Right forelimb (tissue), 1 donor: ENCODE measurements around the gene MICA.
"Not testable (repeated sequence)": the region's sequence is repeated elsewhere in the genome, so short reads cannot be mapped to it uniquely, and the experiment has no call there.

Experiments used
- DNase-seq: peaks from one replicate; pipeline ENCODE4 v3.0.0-alpha.2; 2018

The MICA gene

DNA sequence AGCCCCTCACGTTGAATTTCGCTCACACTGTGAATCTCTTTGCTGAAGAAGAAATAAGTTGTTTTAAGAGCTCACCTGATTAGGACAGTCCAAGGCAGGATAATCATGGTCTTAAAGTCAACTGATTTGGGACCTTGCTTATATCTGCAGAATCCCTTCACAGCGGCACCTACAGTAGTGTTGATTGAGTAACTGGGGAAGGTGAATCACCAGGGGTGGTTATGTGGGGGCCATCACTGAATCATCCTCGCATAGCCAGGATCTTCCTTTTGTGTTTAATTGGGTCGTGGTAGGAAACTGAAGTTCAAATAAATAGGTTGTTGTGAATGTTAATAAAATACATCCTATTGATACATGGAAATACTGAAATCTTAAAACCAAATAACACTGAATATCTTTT is 20.2 kb upstream of the MICA start:
- no peak for DNase-seq

DNA sequence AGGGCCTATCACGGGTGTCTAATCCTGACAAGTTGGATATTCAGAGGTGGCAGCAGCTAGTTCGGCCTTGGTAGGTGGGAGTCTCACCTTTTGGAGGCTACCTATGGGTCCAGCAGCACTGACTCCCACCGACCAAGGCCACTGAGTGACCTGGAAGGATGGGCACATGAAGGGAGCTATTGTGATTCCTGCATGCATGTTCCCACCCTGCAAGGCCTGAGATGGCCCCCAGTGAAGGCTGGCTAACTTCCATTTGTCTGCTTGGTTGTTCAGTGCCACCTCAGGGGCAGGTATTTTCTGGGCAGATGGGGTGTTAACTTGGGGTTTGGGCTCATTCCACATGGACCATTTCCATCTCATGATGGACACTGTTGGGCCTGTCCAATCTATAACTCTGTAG is 18.4 kb upstream of the MICA start:
- no peak for DNase-seq

DNA sequence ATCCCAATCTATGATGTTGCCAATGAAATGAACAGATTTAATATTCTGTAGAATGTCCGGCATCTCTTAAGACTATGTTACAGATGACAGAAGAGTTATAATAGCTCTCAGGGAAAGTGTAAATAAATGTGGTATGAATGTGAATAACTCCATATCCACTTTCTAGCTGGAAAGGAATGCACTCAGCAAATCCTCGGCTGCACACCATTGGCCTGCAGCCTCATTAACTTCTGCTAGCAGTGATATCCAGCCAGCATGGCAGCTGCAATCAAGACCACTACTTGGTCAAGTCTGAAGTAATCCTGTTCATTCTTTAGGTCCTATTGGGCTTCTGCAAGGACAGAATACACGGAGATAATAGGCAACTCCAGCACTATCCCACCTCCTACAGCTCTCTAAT is 17.3 kb upstream of the MICA start:
- DNase-seq = no peak

DNA sequence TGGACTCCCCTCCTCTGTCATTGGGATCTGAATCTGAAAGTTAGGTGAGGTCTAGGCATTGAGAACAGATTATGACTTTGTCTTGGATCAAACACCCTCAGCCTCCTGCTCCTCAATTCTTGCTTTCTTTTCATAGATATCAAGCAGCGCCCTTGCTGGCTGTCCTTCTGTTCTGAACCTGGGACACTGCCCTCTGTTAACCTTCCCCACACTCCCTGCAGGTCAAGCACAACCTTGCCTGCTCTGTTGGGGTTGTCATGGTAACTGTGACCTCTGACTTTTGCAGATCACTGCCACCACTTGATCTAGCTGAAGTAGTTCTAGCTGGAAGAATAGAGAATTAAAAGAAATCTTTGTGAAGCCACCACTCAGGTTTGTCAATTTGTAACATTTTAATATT is 16.4 kb upstream of the MICA start:
- DNase-seq = no peak

DNA sequence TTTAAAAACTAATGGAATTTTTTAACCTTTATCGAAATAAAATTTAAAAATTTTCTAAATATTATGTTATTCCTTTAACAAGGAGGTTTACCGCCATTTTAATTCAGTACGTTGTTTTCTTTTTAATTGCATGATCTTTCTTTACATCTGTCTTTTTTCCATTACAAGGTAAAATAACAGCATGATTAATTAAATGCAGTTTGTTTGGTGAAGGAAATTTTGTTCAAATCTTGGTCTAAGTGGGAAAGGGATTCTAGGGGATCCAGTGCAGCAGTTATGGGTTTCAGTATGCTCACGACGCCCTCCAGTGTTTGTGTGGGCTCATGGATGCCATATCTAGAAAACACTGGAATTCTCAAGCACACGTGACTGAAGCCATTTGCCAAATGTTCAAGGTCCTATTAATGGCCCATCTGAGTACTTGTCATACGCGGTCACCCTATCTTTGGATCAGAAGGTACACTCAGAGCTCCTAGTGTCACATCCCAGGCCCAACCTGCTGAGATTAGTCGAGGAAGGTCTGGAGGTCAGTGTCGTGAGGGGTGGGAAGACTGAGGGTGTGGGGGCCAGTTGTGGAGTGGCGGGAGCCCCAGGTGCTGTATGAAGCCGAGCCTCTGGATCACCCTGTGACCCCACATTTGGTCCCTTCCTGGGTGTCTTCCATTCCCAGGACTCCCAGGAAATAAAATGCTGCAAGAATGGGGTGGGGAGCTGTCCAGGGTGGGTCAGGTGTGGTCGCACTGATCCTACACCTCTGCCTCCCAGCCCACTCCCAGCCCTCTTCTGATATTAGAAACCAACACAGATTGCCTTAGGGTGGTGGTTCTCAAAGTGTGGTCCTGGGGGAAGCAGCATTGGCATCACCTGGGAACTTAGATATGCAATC is 14.2 kb upstream of the MICA start:
- DNase-seq = not testable (repeated sequence)

DNA sequence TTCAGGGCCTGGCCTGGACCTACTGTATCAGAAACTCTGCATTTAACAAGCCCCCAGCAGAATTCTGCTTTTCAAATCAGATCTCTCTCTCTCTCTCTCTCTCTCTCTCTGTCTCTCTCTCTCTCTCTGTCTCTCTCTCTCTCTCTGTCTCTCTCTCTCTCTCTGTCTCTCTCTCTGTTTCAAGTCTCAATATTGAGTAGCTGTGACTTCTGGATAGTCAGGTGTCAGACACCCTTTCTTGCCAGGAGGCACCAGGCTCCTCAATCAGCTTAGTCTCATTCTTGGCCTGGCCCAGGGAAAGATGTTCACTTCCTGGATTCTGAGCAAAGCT is 13.6 kb upstream of the MICA start:
- not testable (repeated sequence) for DNase-seq

DNA sequence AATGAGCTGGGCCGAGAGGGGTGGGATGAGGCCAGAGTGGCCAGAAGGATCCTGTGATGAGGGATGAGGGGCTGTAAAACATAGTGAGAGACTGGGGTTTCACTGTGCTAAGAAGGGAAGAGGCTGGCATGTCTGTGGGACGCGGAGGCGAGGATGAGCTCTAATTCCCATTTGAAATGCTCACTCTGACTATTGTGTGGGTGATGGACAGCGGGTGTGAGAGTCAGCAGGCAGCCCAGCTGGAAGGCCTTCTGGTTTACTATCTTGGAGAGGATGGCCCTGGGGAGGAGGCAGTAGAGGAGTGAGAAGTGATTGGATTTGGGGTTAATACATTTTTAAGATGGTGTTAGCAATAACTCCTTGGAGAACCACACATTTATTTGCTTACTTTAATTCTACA is 9.5 kb upstream of the MICA start:
- DNase-seq = no peak

DNA sequence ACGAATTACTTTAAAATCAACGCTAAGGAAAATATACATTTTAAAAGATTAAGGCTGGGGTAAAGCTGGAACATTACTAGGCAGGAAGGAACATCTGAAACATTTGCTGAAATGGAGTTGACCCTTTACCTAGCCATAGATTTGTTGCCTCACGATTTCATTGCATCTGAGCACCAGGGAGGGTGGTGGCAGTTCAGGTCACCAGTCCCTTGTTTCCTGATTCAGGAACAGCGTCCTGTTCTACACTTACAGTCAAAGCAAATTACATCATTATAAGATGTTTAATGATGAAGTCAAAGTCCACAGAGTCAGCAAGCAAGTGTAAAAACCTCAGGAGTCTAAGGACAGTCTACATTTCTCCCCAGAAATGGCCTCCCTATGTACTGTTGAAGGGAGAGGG is 9.0 kb upstream of the MICA start:
- DNase-seq = no peak

DNA sequence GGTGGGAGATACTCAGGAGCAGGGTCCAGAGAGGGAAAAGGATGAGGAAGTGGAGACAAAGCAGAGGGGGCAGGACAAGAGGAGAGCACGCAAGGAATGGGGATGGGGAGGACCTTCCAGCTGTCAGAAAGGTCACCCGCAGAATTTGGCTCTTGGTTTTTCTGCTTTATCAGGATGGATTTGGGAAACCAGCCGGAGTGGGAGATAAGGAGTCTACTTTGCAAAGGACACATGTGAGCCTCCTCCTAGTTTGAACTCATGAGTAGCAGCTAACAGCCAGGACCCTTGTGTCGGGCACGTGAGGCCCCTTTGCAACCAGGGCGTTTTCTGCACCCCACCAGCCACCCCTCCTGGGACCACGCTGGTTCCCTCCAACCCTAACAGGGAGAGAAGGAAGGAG is 7.6 kb upstream of the MICA start:
- DNase-seq = no peak

DNA sequence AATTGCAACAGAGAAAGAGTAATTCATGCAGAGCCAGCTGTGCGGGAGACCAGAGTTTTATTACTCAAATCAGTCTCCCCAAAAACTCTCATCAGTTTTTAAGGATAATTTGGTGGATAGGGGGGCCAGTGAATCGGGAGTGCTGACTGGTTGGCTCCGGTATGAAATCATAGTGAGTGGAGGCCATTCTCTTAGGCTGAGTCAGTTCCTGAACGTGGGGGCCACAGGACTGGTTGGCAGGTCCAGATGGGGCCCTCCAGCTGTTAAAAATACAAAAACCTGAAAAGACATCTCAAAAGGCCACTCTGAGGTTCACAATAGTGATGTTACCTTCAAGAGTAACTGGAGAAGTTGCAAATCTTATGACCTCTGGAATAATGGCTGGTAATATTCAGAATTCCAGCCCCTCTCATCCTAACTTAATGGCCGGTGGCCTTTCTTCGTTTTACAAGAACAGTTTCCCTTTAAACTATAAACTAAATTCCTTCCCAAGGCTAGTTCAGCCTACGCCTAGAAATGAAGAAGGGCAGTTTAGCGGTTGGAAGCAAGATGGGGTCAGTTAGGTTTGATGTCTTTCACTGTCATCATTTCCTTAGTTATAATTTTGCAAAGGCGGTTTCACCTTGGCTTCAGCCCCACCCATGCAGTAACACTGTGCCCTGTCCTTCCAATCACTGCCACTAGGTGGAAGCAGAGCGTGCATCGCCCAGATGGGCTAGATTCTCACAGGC is 6.8 kb upstream of the MICA start:
- peak; percentile 87 for DNase-seq

DNA sequence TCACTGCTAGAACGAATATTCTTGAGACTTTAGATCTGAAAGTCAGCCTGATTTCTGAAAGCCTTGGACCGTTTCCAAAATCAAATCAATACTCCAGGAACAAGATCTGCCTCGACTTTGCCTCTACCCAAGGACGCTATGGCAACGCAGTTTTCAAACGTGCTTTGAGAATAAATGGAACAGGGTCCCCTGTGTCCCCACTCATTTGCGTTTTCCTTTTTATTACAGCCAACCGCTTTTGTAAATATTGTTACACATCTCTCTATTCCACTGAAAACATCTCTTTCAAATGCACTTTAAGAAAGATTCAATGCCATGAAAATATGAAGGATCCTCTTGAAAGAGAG is 6.3 kb upstream of the MICA start:
- not testable (repeated sequence) for DNase-seq

DNA sequence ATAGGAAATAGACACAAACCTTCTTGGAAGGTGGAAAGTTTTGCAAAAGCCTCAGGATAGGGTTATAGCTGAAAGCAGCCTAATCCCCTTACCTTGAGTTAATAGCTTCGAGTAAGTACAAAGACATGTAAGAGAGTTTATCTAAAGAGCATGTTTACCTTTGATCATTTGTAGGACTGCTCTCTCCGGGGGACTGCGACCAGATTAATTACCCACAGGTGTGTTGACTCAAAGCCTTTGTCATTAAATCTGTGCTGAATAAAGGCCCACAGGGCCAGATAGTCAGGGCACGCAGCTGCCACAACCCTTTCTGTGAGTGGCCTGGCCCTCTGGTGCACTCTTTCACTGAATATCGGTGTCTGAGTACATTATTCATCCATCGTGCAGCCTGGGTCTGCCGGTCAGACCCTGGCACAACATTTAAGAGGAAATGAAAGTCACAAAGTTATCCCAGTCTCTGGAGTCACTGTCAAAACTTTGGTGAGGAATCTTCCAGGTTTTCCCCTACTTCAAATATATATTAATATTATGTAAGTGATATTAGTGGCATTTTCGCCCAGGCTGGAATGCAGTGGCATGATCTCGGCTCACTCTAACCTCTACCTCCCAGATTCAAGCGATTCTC is 5.4 kb upstream of the MICA start:
- DNase-seq = no peak

DNA sequence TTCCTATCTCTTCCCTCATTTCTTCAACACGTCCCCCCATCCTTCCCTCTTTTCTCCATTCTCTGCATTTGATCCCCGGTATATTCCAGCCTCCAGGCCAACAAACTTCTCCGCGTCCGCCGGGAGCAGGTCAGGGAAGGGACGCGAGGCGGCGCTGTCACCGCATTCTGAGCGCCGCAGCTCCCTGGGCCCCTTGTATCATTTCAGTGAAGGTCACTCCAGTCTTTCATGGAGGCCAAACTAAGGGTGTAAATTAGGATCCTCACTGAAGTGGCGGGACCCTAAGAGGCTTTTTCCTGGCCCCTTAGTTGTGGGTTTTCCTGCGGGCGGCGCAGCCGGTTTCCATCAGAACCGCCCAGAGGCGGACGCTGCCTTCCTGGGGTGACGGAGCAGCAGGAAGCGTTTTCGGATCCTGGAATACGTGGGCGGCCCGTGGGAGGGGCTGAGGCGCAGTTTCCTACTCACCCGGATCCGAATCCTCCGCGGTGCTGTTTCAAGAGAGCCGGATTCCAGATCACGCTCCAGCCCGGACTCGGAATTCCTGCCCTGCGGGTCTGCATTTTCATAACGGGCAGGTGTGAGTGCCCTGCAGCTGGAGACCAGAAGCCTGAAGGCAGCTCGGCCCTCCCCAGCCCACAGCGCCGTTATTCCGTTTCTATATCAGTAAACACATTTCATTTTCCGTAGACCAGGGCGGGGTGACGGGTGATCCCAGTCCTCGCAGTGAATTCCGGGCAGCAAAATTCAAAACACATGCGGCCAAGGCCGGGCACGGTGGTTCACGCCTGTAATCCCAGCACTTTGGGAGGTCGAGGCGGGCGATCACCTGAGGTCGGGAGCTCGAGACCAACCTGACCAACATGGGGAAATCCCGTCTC is 3.6 kb upstream of the MICA start:
- peak; percentile 95 for DNase-seq

DNA sequence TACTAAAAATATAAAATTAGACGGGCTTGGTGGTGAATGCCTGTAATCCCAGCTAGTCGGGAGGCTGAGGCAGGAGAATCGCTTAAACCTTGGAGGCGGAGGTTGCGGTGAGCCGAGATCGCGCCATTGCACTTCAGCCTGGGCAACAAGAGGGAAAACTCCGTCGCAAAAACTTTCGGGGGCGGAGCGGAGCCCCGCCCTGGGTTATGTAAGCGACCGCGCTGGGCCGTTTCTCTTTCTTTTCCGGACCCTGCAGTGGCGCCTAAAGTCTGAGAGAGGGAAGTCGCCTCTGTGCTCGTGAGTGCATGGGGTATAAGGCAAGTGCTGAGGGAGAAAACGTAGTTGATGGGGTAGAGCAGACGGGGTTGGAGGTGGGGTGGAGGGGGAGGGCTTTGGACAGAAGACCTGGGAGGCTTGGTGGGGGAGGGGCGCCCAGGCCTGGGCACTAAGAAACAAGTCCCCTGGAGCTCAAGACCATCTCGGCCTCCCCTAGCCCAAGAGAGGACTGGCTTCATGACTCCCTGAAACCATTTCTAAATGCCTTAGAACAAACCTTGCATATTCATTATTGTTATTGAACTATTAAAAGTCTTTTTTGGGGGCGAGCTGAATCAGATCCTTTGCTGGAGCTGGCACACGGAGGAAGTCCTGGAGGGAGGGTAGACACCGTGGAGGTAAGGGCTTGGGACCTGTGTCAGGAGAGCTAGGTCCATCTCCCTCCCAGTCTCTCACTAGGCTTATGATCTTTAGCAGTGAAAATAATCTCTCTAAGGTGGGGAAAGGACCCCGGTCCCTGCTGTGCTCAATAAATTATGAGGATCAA is 2.7 kb upstream of the MICA start:
- DNase-seq = peak; percentile 86

DNA sequence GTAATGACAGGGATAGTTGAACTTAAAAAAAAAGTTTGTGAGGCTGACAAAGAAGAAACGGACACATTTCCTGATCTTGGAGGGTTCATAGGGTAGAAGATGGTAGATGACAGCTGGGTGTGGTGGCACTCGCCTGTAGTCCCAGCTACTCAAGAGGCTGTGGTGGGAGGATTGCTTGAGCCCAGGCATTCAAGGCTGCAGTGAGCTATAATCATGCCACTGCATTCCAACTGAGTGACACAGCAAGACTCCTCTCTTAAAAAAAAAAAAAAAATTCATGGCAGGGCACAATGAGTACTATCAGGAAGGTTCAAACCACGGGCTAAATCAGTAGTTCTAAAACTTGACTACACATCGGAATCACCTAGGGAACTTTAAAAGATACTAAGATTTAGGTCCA is 2.0 kb upstream of the MICA start:
- no peak for DNase-seq

DNA sequence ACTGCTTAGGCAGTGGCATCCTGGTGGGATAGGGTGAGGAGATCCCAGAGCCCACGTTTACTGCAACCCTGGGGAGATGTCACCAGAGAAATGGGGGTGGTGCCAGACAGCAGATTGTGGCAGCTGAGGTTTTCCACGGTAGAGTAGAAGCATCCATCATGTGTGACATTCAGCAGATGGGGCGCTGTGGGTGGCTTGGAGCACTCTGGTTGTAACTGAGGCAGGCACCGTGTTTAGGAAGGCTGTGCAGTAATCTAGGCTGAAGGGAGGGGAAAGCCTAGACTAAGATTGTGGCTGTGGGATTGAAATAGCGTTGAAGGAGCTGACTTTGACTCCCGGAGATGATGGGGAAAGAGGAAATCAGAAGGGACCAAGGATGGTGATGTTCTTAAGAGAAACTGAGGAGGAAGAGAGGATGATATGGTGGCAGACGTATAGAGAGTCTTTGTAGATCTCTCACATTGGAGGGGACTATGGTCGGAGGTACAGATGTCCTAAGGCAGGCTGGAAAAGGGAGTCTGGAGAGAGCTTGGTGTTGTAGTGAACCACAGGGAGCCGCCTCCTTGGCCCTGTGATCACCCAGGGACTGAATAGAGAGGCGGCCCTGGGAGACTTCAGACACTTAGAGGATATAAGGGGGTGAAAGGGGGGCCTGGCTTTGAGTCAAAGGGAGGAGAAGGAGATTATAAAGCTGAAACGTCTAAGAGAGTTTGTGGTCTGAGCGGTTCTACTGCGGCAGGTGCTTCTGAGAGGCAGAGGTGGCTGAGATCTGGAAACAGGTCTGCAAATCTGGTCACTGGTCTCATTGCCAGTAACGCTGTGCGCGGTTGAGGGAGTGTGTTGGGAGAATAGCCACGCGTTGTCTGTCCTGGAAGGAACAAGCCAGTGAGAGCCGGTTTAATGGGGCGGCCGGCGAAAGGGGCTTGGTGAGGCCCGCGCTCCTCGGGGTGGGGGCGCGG is 792 bp upstream of the MICA start:
- DNase-seq = no peak

DNA sequence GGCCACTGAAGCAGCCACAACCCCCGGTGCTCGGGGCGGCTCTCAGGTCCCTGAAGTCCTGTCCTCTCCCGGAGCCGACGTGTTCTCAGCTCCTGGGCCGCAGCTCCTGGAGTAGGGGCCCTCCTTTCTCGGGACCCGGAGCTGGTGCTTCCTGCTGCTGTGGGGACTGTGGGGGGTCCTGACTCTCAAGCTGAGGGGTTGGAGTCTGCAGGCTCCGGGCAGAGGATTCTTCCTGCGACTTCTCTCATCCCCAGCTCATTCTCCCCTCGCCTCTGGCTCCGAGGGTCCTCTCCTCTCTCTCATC is 618 bp downstream of the MICA start:
- DNase-seq = not testable (repeated sequence)

DNA sequence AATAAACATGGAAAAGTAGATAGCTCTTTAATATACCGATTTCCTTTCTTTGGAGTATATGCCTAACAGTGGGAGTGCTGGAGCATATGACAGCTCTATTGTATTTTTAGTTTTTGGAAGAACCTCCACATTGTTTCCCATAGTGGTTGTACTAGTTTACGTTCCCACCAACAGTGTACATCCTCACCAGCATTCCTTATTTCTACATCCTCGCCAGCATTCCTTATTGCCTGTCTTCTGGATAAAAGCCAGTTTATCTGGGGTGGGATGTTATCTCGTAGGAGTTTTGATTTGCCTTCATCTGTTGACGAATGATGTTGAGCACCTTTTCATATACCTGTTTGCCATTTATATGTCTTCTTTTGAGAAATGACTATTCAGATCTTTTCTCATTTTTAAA is 2.6 kb downstream of the MICA start:
- no peak for DNase-seq

DNA sequence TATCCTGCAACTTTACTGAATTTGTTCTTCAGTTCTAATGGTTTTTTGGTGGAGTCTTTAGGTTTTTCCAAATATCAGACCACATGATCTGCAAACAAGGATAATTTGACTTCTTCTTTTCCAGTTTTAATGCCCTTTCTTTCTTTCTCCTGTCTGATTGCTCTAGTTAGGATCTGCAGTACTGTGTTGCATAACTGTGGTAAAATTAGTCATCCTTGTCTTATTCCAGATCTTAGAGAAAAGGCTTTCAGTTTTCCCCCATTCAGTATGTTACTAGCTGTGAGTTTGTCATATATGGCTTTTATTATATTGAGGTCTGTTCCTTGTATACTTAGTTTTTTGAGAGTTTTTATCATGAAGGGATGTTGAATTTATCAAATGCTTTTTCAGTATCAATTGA is 4.3 kb downstream of the MICA start:
- DNase-seq = no peak

DNA sequence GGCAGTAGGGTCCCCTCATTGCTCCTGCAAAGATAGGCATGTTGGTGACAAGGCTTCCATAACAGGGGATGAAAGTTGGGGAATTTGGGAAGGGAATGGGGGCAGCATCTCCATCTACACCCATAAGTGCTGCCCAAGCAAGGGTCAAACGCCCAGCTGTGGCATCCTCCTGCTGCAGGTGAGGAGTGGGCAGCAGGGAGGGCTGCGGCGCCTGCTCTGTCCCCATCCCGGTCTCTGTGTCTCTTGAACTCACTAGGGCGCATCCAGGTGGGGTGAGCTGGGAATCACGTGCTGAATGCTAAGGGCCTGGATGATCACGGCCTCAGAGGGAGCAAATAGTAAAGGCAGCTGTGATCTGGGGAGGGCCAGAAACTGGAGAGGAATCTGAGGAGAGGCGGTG is 9.1 kb downstream of the MICA start:
- no peak for DNase-seq

DNA sequence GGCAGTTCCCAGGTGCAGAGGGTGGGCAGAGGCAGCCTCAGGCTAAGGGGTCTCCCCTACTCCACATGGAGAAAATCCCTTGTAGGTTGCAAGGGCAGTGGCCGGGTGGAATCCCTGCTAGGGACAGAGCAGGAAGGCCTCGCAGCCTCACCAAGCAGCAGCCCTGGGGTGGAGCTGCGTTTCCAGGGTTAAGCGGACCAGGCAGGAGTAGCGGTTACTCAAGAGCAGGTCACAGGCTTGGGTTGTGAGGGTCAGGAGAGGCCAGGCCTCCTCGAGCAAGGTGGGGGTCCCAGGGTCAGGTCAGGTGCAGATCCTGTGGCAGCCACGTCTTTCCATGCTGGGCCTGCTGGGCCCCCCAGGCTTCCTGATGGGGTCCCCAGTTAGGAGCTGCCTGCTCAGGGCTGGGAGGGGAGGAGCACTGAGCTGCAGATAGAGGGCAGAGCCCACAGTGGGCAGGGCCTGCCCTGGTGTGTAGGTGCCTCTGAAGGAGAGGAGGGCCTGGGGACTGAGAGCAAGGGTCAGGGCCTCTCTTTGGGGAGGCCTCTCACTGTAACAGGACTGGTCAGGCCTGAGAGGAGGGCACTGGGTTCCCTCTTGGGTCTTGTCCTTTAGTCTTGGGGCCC is 10.9 kb downstream of the MICA start:
- DNase-seq = not testable (repeated sequence)
